Activated CD4-positive, alpha-beta T cell treated with anti-CD3 and anti-CD28 coated beads for 24 hours (primary cell): ENCODE data around the gene NLRC5.
"Not testable (repeated sequence)": the region's sequence is repeated elsewhere in the genome, so short reads cannot be mapped to it uniquely, and the experiment has no call there.

ENCODE experiments used
- DNase-seq, 2 donors: peaks; one replicate each; pipeline ENCODE4 v3.0.0-alpha.2; 2020; ENCODE audit warnings: low read depth in 2 of 2

Gene NLRC5

DNA sequence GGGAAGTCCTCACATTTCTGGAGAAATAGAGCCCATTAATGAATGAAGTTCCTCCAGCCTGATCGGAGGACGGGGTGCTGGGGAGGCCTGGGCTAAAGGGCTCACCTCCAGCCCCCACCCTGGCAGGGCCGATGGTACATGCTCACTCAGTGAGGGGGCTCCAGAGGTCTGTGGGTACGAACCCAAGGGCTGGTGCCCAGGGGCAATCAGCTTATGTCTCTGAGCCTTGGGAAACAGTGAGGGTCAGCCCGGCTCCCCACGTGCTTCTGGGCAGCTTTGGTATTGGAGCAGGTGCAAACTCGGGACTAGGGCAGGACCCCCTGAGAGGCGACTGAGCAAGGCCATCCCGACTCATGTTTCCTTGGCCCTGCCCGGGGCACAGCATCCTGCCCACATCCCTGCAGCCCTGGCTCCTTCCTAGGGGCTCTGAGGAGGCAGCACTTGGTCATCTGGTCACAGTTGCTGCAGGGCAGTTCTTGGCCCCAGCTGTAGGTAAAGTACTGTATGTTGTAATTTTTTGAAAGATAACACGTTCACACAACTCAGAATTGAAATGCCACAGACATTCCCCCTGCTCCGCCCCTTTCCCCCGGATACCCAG, 28.6 kb upstream of the NLRC5 start:
- DNase-seq = no peak

DNA sequence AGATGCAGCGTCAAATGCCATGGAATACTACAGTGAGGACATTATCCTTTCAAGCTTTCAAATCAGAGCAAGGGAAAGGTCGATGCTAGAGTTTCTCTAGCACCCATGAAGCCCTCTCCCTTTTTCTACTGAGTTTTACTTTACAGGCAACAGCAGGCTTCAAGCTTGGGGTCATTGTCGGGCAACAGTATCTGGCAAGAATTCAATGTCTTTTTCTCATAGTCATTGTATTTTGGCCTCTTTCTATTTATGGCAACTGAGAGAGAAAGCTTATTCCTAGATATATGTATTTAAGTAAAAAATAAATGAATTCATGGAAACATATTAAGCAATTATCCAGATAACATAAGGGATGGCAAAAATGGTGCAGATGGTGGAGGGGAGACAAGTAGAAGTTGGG, 28.0 kb upstream of the NLRC5 start:
- no peak for DNase-seq

DNA sequence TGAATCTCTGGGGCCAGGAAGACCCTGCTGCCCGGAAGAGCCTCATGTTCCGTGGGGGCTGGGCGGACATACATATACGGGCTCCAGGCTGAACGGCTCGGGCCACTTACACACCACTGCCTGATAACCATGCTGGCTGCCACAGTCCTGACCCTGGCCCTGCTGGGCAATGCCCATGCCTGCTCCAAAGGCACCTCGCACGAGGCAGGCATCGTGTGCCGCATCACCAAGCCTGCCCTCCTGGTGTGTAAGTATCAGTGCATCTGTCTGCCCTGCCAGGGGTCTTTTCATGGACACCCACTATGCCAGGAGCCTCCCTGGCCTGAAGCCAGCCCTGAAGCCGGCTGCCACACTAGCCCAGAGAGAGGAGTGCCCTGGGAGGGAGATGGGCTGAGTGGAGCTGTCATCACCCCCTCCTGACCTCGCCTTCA, 27.5 kb upstream of the NLRC5 start, which contains the start of gene CETP:
Gene CETP, plus strand, starts transcription at position 100 of the 431 bp plus-strand sequence. Its CDS starts 30 bp downstream, at position 130.
- no peak for DNase-seq

DNA sequence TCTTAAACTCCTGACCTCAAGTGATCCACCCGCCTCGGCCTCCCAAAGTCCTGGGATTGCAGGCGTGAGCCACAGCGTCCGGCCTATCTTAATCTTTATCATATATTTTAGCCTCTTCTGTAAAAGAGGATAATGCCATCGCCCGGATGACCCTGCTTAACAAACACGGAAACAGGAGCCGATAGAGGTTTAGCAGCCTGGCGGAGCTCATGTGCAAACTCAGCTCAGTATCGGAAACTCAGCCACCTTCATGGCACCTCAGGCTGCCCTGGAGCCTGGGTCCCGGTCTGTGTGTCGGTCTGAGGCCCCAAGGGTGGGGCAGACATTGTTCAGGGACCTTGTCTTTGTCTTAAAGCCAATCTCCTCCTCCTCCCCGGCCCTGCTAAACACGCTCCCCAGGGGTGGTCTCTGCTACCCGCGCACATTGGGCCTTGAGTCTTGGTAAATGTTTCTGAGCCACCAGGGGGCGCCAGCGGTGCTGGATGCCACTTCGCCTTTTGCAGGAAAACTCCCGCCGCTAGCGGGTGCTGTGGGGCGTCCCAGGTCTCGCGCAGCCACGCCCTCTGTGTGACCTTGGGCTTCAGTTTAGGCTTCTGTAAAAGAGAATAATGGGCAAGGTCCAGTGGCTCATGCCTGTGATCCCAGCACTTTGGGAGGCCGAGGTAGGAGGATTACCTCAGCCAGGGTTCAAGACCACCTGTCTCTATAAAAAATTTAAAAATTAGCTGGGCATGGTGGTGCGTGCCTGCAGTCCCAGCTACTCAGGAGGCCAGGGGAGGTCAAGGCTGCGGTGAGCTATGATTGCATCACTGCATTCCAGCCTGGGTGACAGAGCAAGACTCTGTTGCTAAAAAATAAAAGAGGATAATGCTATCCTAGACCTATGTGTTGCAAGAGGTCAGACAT, 24.9 kb upstream of the NLRC5 start:
- peak; percentile 97 to 98 for DNase-seq

DNA sequence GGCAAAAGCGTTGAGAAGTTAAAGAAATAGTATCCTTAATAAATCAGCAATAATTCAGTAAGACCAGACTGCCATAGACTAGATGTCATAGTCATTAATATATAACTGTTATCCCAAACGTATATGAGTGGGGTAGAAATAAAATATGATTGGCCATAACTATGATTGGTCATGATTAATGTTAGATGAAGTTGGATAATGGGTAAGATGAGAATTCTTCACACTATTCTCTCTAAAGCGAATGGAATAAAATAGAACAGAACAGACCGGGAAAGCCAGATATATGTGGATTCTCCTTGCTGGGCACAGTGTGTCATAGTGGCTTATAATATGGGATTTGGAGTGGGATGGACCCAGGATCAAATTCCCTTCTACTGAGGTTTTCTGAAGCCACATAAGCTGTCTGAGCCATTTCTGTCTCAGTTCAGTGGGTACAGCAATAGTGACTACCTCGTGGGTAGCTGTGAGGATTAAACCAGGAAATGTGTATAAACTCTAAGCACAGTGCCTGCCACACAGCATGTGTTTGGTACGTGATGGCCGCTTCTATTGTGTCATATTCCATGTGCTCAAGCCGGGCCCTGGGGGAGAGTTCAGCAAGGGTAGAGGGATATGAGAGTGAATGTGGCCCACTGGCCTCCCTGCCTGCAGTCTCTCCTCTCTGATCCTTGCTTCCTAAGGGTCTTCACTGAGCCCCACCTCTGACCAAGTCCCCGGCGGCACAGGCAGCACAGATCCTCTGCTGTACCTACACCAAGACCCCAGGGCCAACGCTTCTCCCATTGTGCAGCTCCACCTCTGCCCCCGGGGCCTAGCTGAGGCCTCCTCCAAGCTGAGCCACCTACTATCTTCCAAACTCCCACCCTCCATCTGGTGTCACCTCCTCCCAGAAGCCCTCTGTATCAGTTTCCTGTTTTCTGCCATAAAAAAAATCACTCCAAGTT, 23.9 kb upstream of the NLRC5 start:
- no peak for DNase-seq

DNA sequence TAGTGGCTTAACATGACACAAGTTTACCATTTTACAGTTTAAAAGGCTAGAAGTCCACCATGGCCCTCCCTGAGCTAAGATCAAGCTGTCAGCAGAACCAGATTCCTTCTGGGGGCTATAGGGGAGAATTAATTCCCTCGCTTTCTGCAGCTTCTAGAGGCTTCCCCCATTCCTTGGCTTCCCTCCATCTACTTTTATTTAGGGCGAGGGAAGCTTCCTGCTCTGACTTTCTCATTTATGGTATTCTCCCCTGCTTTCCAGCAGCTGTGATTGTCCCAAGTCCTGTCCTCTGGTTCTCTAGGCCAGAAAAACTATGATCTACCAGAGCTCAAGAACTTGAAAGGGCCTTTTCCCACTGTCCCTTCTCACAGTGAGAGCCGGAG, 23.3 kb upstream of the NLRC5 start:
- DNase-seq = no peak

DNA sequence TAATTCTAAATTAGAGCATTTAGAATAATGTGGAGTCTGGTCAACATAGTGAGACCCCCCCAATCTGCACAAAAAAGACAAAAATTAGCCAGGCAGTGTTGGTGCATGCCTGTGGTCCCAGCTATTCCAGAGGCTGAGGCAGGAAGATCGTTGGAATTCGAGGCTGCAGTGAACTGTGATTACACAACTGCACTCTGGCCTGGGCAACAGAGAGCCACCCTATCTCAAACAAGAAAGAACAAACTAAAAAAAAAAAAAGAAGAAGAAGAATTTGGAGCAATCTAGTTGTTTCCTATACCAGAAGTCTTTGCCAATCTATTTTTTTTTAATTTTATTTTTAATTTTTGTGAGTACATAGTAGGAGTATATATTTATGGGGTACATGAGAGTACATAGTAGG, 21.6 kb upstream of the NLRC5 start:
- DNase-seq = no peak

DNA sequence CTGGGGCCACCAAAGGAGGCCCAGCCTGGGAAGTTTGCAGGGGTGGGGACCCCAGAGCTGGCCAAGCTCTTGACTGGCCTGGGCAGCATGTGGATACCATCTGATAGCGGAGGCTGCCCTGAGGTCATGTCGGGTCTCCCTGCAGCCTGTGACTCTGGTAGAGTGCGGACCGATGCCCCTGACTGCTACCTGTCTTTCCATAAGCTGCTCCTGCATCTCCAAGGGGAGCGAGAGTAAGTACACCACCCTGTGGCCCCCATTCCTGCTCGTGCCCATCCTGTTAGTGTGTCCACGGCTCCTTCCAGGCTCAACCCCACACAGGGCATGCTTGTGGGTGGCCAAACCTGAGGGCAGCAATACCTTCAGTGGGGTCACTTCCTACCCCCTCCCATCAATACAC, 19.6 kb upstream of the NLRC5 start:
- DNase-seq = no peak

DNA sequence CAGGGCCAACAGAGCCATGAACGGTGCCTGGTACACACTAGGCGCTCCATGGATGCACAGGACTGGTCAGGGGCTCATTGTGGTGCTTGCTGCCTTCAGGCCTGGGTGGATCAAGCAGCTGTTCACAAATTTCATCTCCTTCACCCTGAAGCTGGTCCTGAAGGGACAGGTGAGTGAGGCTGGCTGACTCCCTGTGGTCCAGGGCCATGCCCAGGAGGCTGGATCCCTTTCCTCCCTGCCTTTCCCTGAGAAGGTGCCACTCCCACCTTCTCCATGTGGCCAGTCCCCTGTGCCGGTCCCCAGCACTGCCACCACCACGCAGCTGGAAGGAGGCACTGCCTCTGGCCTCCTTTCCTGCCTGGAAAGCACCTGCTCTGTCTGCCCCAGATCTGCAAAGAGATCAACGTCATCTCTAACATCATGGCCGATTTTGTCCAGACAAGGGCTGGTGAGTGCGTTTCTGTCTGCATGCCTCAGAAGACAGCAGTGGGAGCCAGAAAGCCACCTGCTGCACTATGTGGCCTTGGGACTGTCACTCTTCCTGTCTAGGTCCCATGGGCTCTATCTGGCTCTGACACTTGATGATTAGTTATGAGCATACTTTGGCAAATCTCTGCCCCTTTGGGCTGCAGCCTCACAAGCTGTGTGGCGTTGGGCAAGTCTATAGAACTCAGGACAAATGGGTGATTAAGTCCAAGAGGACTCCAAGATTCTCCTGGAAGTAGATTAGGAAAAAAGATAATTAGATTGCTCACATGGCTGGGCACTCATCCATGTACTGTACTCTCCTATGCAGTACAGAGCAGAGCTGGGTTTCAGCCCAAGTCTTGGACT, 18.2 kb upstream of the NLRC5 start:
- DNase-seq = no peak

DNA sequence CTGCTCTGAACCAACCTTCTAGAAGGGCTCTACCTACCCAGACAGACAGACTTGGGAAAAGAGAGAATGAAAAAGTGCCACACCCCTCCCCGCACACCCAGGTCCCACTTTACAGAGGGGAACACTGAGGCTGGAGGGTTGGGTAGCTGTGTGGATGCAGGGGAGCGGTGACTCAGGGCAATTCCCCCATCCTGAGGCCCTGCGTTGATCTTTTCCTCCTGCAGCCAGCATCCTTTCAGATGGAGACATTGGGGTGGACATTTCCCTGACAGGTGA, 17.7 kb upstream of the NLRC5 start:
- no peak for DNase-seq

DNA sequence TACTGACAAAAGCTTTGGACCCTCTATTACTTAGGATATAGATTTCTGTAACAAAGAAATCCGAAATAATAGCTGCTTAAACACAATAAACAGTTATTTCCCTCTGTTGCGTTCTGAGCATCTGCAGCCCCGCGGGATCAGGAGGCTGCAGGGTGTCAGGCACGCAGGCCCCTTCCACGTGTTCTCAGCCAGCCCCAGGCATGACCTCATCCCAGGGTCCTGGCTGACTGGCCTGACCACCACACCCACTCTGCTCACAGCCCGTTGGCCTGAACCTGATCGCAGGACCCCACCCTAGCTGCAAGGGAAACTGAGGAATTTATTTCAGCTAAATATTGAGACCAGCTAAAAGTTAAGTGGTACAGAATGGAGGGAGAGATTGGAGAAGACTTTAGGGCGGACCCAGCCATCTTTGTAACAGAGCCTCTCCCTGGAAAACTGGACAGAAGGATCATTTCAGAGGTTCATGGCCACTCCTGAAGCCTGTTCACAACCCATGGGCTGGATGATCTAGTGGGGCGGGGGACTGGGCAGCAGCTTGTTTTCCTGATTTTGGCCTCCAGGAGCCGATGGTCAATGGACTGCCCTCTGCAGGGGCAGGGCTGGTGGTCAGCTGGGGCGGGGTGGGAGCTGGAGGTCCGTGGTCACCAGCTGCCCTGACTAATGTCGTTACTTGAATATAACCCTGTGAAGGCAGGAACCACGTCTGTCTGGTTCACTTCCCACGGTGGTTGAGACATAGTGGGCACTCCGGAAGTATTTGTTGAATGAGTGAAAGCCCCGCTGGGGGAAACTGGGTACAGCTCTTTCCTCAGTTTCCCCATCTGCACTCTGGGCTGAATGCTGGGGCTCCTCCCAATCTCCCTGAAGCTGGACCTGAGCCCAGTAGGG, 16.7 kb upstream of the NLRC5 start:
- DNase-seq = no peak

DNA sequence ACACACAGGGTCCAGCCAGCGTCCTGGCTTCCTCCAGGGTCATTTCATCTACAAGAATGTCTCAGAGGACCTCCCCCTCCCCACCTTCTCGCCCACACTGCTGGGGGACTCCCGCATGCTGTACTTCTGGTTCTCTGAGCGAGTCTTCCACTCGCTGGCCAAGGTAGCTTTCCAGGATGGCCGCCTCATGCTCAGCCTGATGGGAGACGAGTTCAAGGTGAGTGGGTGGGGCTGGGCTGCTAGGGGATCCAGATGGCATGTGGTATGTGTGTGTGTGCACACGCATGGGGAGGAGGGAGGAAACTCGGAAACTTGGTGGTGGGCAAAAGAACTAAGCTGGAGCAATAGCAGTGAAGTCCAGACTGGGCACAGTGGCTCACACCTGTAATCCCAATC, 16.1 kb upstream of the NLRC5 start:
- no peak for DNase-seq

DNA sequence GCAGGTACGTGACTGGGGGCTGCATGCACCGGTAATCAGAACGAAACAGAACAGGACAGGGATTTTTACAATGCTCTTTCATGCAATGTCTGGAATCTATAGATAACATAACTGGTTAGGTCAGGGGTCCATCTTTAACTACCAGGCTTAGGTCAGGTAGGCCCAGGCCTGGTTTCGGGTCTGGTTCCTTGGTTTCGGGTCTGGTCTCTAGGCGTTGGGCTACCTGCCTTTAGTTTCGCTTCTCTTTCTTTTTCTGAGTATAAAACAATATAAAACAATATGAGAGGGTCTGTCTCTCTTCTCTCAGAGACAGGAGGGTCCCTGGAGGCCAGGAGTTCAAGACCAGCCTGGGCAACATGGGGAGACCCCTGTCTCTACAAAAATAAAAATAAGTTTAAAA, 15.5 kb upstream of the NLRC5 start:
- DNase-seq = not testable (repeated sequence)

DNA sequence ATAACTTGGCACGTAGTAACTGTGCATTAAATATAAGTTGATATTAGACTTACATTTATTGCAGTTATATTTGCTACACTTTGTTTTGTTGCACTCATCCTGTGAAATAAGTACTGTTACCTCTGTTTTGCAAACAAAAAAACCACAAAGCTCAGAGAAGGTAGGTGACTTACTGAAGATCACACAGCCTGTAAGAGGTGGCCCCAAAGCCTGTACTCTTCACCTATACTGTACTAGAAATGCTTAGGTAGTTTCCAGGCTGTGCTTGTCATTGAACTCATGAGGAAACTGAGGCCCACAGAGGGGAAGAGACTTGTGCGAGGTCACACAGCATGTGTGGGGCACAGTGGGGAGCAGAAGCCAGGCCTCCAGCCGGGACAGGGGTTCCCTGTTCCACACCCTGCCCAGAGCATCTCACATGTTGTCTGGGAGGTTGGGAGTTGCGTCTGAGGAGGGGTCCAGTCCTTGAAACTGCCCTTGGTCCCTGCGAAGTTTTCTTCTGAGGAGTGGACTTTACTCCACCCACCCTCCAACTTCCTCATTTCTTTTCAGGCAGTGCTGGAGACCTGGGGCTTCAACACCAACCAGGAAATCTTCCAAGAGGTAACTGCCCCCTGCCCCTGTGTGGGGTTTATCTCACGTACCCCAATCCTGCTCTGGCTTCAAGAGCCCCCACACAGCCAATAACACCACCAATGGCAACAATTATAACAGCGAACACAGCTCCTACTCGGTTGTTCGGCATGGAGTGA, 14.6 kb upstream of the NLRC5 start:
- no peak for DNase-seq

DNA sequence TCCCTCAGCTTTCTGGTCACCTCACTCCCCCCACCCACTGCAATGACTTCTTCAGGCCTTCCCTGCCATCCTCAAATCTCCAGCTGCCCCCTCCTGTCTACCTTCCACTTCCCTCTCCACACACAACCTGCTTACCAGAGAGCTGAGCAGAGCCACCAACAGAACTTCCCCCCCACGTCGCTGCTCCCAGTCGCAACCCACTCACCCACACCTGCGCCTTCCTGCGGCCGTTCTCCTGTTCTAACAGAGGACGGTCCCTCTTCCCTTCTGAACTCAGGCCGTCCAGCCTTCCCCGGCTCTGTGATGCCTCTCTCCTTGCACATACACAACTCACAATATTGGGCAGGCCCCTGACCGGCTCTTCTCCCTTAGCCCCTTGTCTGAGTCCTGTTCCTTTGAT, 13.6 kb upstream of the NLRC5 start:
- DNase-seq = no peak

DNA sequence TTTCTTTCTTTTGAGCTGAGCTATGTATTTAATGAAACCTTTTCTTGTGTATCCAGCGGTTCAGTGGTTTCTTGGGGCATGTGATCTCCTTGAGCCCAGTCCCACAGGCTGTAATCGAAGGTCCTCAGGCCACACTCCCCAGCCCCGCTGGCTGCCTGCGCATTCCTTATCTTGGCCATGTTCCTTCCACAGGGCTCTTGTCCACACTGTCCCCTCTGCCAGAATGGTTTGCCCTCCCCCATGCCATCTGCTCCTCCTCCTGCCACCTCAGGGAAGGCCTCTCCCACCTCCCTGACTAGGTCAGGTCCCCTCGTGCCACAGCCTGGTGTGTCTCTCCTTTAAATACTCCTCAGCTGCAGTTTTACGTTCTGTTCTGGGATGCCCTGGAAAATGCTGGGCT, 12.1 kb upstream of the NLRC5 start:
- DNase-seq = no peak

DNA sequence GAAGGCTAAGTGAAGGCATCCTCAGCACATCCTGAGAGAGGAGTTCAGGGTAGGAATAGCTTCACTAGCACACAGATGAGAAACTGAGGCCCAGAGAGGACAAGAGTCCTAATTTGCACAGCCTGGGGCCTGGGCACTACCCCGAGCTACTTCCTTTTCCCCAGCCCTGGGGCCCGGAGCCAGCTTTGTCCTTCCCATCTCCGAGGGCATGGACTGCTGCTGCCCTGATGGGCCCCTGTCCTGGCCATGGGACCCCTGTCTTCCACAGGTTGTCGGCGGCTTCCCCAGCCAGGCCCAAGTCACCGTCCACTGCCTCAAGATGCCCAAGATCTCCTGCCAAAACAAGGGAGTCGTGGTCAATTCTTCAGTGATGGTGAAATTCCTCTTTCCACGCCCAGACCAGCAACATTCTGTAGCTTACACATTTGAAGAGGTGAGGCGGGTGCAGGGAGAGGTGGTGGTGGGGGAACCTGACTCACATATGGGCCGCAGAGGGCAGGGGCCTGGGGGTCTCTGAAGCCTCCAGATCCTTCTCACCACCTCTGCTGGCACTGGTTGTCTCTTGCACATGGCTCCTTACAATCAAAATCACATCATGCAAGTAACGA, 11.4 kb upstream of the NLRC5 start:
- no peak for DNase-seq

DNA sequence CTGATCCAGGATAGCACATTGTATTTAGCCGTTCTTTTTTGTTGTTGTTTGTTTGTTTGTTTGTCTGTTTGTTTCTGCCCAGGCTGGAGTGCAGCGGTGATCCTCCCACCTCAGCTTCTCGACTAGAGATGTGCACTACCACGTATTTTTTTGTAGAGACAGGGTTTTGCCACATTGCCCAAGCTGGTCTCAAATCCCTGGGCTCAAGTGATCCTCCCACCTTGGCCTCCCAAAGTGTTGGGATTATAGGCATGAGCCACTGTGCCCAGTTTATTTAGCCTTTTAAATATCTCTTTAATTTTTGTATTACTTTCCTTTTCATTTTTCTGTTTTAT, 9.2 kb upstream of the NLRC5 start:
- no peak for DNase-seq
